Neutrophil (primary cell): ENCODE results near the gene MOB3A.
"Not testable (repeated sequence)": the region's sequence is repeated elsewhere in the genome, so short reads cannot be mapped to it uniquely, and the experiment has no call there.

Experiments
- H3K27ac ChIP-seq: fragments of 200-600 bp; sonication (generic); 2 replicates; pipeline ENCODE4 v1.5.1; 2016; ENCODE audit warnings: mild to moderate bottlenecking, moderate library complexity
- H3K27me3 ChIP-seq: fragments of 200-600 bp; sonication (generic); 2 replicates; pipeline ENCODE4 v1.6.0; 2016; ENCODE audit warnings: mild to moderate bottlenecking
- H3K36me3 ChIP-seq: fragments of 200-600 bp; sonication (generic); 2 replicates; pipeline ENCODE4 v1.5.1; 2017
- H3K4me1 ChIP-seq, 2 experiments: fragments of 200-600 bp in 1 of 2; sonication (generic) in 1 of 2; 1 replicate in 1 of 2; 2 replicates in 1 of 2; pipeline versions ENCODE4 v1.5.1 to v1.6.1; 2013 to 2016; ENCODE audit warnings: low read depth in 1 of 2, low read length in 1 of 2, mild to moderate bottlenecking in 1 of 2, moderate library complexity in 1 of 2; ENCODE audit not compliant: control insufficient read depth in 1 of 2, insufficient read depth in 1 of 2
- H3K4me3 ChIP-seq, 2 experiments: fragments of 200-600 bp in 1 of 2; sonication (generic) in 1 of 2; 1 replicate in 1 of 2; 2 replicates in 1 of 2; pipeline ENCODE4 v1.5.1; 2013 to 2016; ENCODE audit warnings: low read depth in 1 of 2, low read length in 1 of 2, mild to moderate bottlenecking in 1 of 2, moderate library complexity in 1 of 2
- H3K9me3 ChIP-seq: fragments of 200-600 bp; sonication (generic); 2 replicates; pipeline ENCODE4 v1.5.1; 2016
- CTCF ChIP-seq: fragments of 200-600 bp; sonication (generic); IDR thresholded peaks from 2 replicates; pipeline ENCODE4 v1.5.1; 2016; ENCODE audit warnings: antibody characterized with exemption

Gene MOB3A

GRCh38 chr19:2034729-2035589 lies 61.2 kb downstream of the MOB3A start:
- H3K4me1 ChIP-seq: peaks cover 22 to 29% of the 10 kb centered on the region in 2 experiments
- no peaks in the 10 kb centered on the region for H3K9me3 ChIP-seq
- TF ChIP-seq CTCF: no peak
- no peak overlapping the region for H3K4me3 ChIP-seq
- H3K36me3 ChIP-seq: peaks cover 28% of the 10 kb centered on the region
- no peak overlapping the region for H3K27ac ChIP-seq
- H3K27me3 ChIP-seq: no peaks in the 10 kb centered on the region

- H3K27ac ChIP-seq, H3K27me3 ChIP-seq, H3K9me3 ChIP-seq, H3K4me3 ChIP-seq: not testable (repeated sequence)
- Histone ChIP-seq H3K36me3 (peaks cover 21% of the 10 kb centered on the region), H3K4me1 (peaks cover 22 to 29% of the 10 kb centered on the region in 2 experiments)
These were observed 61.9 kb downstream of the MOB3A start for GRCh38 chr19:2034253-2034652.

GRCh38 chr19:2033825-2034159 lies 62.3 kb downstream of the MOB3A start:
- TF ChIP-seq CTCF: no peak
- H3K4me1 ChIP-seq: peaks cover 22 to 29% of the 10 kb centered on the region in 2 experiments
- peaks cover 16% of the 10 kb centered on the region for H3K36me3 ChIP-seq
- no peaks in the 10 kb centered on the region for H3K9me3 ChIP-seq
- H3K27ac ChIP-seq: no peak overlapping the region
- H3K4me3 ChIP-seq: no peak overlapping the region
- no peaks in the 10 kb centered on the region for H3K27me3 ChIP-seq

- peaks cover 22 to 29% of the 10 kb centered on the region in 2 experiments for H3K4me1 ChIP-seq
- TF ChIP-seq CTCF: no peak
- H3K9me3 ChIP-seq: no peaks in the 10 kb centered on the region
- H3K36me3 ChIP-seq: peaks cover 11% of the 10 kb centered on the region
- H3K4me3 ChIP-seq: peak overlapping the region; percentile 56 to 58
- H3K27me3 ChIP-seq: no peaks in the 10 kb centered on the region
- peak overlapping the region; percentile 79 for H3K27ac ChIP-seq
These were observed 62.9 kb downstream of the MOB3A start for GRCh38 chr19:2033115-2033824.

GRCh38 chr19:2032296-2032941 lies 63.7 kb downstream of the MOB3A start:
- no peaks in the 10 kb centered on the region for H3K27me3 ChIP-seq
- H3K9me3 ChIP-seq: no peaks in the 10 kb centered on the region
- peaks cover 26 to 33% of the 10 kb centered on the region in 2 experiments for H3K4me1 ChIP-seq
- peaks cover 3% of the 10 kb centered on the region for H3K36me3 ChIP-seq
- H3K4me3 ChIP-seq: peak overlapping the region; percentile 56 to 58
- TF ChIP-seq CTCF: no peak
- peak overlapping the region; percentile 79 for H3K27ac ChIP-seq
